Sigmoid colon (tissue), 7 donors: ENCODE data around the gene SMIM17. TPM values are rescaled to one million over a fixed set of nuclear protein-coding genes. Genes with fewer than 3 reads are reported as not detected.

Experiments
- DNase-seq: peaks from one replicate; pipeline ENCODE4 v3.0.0-alpha.2; 2019
- H3K27ac ChIP-seq, 4 donors: fragments of 200-600 bp; sonication (generic); one replicate each; pipeline ENCODE4 v1.5.1; 2016 to 2019; ENCODE audit warnings: mild to moderate bottlenecking in 1 of 4
- H3K27me3 ChIP-seq, 3 donors: fragments of 200-600 bp; sonication (generic); one replicate each; pipeline ENCODE4 v1.5.1; 2019; ENCODE audit warnings: mild to moderate bottlenecking in 1 of 3
- H3K36me3 ChIP-seq, 4 donors: fragments of 200-600 bp; sonication (generic); one replicate each; pipeline ENCODE4 v1.5.1; 2016 to 2019
- H3K4me1 ChIP-seq, 4 donors: fragments of 200-600 bp; sonication (generic); one replicate each; pipeline ENCODE4 v1.5.1; 2017 to 2019
- H3K4me3 ChIP-seq, 4 donors: fragments of 200-600 bp; sonication (generic); one replicate each; pipeline ENCODE4 v1.5.1; 2017 to 2019; ENCODE audit warnings: mild to moderate bottlenecking in 2 of 4, moderate library complexity in 1 of 4
- H3K9me3 ChIP-seq, 4 donors: fragments of 200-600 bp in 3 of 4; sonication (generic) in 3 of 4; one replicate each; pipeline versions ENCODE4 v1.5.1 to v1.6.1; 2013 to 2019
- EP300 ChIP-seq, 4 donors: sonication (generic); formaldehyde crosslinking; IDR thresholded peaks; one replicate each; pipeline ENCODE4 v1.6.1; 2017; ENCODE audit warnings: antibody characterized with exemption in 4 of 4
- POLR2A ChIP-seq, 2 donors: fragments of 450-650 bp; IDR thresholded peaks; one replicate each; pipeline ENCODE4 v1.6.1; 2016; ENCODE audit warnings: antibody characterized with exemption in 2 of 2, mild to moderate bottlenecking in 2 of 2, moderate library complexity in 2 of 2
- POLR2AphosphoS5 ChIP-seq, 4 donors: sonication (generic); formaldehyde crosslinking; IDR thresholded peaks; one replicate each; pipeline ENCODE4 v1.6.1; 2017; ENCODE audit warnings: antibody characterized with exemption in 4 of 4
- whole genome bisulfite sequencing, 2 donors: extraction: QIAGEN DNeasy Blood & Tissue Kit; methylation state at CpG; one replicate each; pipeline ENCODE4 v1.1.7; 2013; 5-methylcytosine and 5-hydroxymethylcytosine counted together
- intact Hi-C: fragments of 100-400 bp; cut with DNase I; formaldehyde crosslinking; loops from one replicate; pipeline ENCODE4 v1.15.1; 2023
- polyA plus RNA-seq, 3 donors: library from polyadenylated mRNA; stranded (reverse); fragments of 200-250 nt; gene quantifications; one replicate each; pipeline ENCODE4 v1.2.3, GENCODE V29; 2013
- total RNA-seq, 4 donors: library from RNA; depleted of rRNA; stranded (reverse); fragments of >200 nt; gene quantifications; one replicate each; pipeline ENCODE4 v1.1.0, GENCODE V29; 2016
- TF ChIP-seq, protein P1 (sequence below), 4 experiments: fragments of 450-650 bp in 3 of 4; fragments of 200-600 bp in 1 of 4; IDR thresholded peaks; one replicate each; pipeline ENCODE4 v1.5.1; 2016 to 2019; ENCODE audit warnings: antibody characterized with exemption in 4 of 4, mild to moderate bottlenecking in 3 of 4, moderate library complexity in 2 of 4
- donor health status: healthy with polysubstance abuse.
- donor health status: Bipolar disorder and iron deficiency.
- donor health status: healthy.

Gene SMIM17
- total and polyA plus RNA-seq, 7 donors, result 0.09 to 4.7 (median 0.83) TPM; not detected in 3

DNA sequence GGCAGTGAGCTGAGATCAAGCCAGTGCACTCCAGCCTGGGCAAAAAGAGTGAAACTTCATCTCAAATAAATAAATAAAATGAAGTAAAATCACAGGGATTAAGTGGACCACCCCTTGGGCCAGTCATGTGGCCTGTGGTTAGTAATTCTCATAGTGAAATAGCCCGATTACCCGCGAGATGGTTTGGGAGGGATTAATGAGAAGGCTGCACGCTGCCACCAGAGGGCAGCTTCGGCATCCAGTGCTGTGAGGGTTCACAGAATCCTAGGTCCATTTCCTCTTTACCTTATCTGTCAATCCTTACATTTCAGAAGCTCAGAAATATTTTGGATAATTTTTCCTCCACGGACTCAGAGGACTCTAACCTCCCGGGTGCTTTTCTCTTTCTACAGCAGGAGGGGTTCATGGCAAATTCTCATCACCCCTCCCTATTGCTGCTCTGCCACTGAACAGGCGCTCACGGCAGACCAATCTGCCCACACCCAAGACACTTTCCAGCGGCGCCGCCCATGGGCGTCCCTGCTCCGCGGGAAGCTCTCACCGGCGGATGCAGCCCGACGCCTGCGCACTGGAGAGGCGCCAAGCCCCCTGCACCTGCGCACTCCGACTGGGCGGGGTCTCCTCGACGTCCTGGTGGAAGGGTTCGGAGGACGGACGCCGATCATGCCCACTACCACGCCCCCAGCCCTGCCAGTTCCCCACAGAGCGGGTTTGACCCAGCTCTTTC, 17.6 kb downstream of the SMIM17 start:
- peaks cover 0 to 8% (median 3%) of the 10 kb centered on the region in 4 donors for H3K4me1 ChIP-seq
- no peak for DNase-seq
- H3K27me3 ChIP-seq, result no peaks in the 10 kb centered on the region
- TF ChIP-seq, protein P1, sequence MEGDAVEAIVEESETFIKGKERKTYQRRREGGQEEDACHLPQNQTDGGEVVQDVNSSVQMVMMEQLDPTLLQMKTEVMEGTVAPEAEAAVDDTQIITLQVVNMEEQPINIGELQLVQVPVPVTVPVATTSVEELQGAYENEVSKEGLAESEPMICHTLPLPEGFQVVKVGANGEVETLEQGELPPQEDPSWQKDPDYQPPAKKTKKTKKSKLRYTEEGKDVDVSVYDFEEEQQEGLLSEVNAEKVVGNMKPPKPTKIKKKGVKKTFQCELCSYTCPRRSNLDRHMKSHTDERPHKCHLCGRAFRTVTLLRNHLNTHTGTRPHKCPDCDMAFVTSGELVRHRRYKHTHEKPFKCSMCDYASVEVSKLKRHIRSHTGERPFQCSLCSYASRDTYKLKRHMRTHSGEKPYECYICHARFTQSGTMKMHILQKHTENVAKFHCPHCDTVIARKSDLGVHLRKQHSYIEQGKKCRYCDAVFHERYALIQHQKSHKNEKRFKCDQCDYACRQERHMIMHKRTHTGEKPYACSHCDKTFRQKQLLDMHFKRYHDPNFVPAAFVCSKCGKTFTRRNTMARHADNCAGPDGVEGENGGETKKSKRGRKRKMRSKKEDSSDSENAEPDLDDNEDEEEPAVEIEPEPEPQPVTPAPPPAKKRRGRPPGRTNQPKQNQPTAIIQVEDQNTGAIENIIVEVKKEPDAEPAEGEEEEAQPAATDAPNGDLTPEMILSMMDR (IDR thresholded peaks at IDR 0.05), result peak in 2 of 4 experiments; percentile 9 to 33
- TF ChIP-seq EP300 (IDR thresholded peaks at IDR 0.05), result no peak
- 27 to 56% methylated on average over 32 of the region's 32 CpGs for WGBS, 2 donors
- peak overlapping the region in 3 of 4 donors; percentile 11 to 31 (median 23) for H3K4me3 ChIP-seq
- H3K9me3 ChIP-seq, result peaks cover 0 to 22% (median 0%) of the 10 kb centered on the region in 4 donors
- intact Hi-C loops, result no loop called here
- H3K27ac ChIP-seq, result peak overlapping the region in 1 of 4 donors; percentile 10
- peaks cover 8 to 30% (median 13%) of the 10 kb centered on the region in 4 donors for H3K36me3 ChIP-seq

DNA sequence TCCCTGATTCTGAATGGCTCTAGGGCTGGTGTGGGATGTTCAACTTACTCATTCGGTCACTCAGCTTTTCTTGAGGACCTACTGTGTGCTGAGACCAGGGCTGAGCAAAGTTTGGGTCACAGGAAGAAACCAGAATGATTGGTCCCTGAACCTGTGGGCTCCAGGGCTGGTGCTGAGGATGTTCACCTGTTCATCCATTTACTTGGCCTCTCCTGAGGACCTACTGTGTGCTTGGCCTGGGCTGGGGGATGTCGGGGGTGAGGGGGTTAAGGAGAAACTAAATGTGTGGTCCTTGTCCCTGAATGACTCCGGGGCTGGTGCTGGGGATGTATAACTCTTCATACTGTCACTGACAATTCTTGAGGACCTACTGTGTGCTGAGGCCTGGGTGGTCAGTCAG, 18.3 kb downstream of the SMIM17 start:
- TF ChIP-seq POLR2A (IDR thresholded peaks at IDR 0.05), result no peak
- TF ChIP-seq, protein P1 (IDR thresholded peaks at IDR 0.05), result no peak
- TF ChIP-seq POLR2AphosphoS5 (IDR thresholded peaks at IDR 0.05), result no peak
- TF ChIP-seq EP300 (IDR thresholded peaks at IDR 0.05), result no peak
- Histone ChIP-seq H3K4me3 (peak overlapping the region in 1 of 4 donors; percentile 31), H3K27ac (no peak overlapping the region), H3K4me1 (peaks cover 0 to 8% (median 3%) of the 10 kb centered on the region in 4 donors), H3K27me3 (no peaks in the 10 kb centered on the region), H3K9me3 (peaks cover 0 to 25% (median 0%) of the 10 kb centered on the region in 4 donors), H3K36me3 (peaks cover 8 to 30% (median 13%) of the 10 kb centered on the region in 4 donors)
- intact Hi-C loops, result no loop called here
- DNase-seq, result no peak
- 85 to 90% methylated on average over 3 of the region's 3 CpGs for WGBS, 2 donors

DNA sequence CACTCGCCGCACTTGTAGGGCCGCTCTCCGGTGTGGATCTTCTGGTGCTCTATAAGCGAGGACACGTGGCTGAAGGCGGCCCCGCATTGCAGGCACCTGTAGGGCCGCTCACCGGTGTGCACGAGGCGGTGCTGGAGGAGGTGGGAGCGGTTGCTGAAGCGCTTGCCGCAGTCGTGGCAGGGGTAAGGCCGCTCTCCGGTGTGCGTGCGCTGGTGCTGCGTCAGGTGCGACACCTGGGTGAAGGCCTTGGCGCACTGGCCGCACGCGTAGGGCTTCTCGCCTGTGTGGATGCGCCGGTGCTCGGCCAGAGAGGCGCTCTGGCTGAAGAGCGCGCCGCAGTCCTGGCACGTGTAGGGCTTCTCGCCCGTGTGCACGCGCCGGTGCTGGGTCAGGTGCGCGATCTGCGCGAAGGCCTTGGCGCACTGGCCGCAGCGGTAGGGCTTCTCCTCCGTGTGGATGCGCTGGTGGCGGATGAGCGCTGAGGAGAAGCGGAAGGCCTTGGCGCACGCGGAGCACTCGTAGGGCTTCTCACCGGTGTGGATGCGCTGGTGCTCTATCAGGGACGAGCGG, 21.1 kb downstream of the SMIM17 start:
- intact Hi-C loops, result no loop called here
- peaks cover 0 to 8% (median 3%) of the 10 kb centered on the region in 4 donors for H3K4me1 ChIP-seq
- 92 to 96% methylated on average over 60 of the region's 60 CpGs for WGBS, 2 donors
- TF ChIP-seq, protein P1 (IDR thresholded peaks at IDR 0.05), result no peak
- no peak for TF ChIP-seq POLR2AphosphoS5 (IDR thresholded peaks at IDR 0.05)
- TF ChIP-seq POLR2A (IDR thresholded peaks at IDR 0.05), result no peak
- TF ChIP-seq EP300 (IDR thresholded peaks at IDR 0.05), result no peak
- no peak overlapping the region for H3K27ac ChIP-seq
- DNase-seq, result no peak
- peaks cover 8 to 30% (median 13%) of the 10 kb centered on the region in 4 donors for H3K36me3 ChIP-seq
- H3K27me3 ChIP-seq, result no peaks in the 10 kb centered on the region
- H3K9me3 ChIP-seq, result peaks cover 0 to 25% (median 0%) of the 10 kb centered on the region in 4 donors
- H3K4me3 ChIP-seq, result no peak overlapping the region

- no peak overlapping the region for H3K27ac ChIP-seq
- WGBS, 2 donors, result 93 to 96% methylated on average over 43 of the region's 43 CpGs
- H3K36me3 ChIP-seq, result peaks cover 8 to 30% (median 13%) of the 10 kb centered on the region in 4 donors
- intact Hi-C loops, result no loop called here
- no peaks in the 10 kb centered on the region for H3K27me3 ChIP-seq
- DNase-seq, result no peak
- H3K4me1 ChIP-seq, result peaks cover 0 to 8% (median 3%) of the 10 kb centered on the region in 4 donors
- peaks cover 0 to 20% (median 0%) of the 10 kb centered on the region in 4 donors for H3K9me3 ChIP-seq
- TF ChIP-seq, protein P1 (IDR thresholded peaks at IDR 0.05), result no peak
- TF ChIP-seq POLR2AphosphoS5 (IDR thresholded peaks at IDR 0.05) (no peak), EP300 (IDR thresholded peaks at IDR 0.05) (no peak), POLR2A (IDR thresholded peaks at IDR 0.05) (no peak)
- H3K4me3 ChIP-seq, result no peak overlapping the region
Measured at GRCh38 chr19:56664511-56664910, 21.6 kb downstream of the SMIM17 start.
